ENCODE measurements around the gene STK32C.
"Not testable (repeated sequence)": the region's sequence is repeated elsewhere in the genome, so short reads cannot be mapped to it uniquely, and the experiment has no call there.

STK32C gene

GRCh38 chr10:132302421-132303310 lies 5.1 kb downstream of the STK32C start:
- no peak for DNase-seq (ENCODE audit: low read depth, low spot score)

- no peak for DNase-seq (ENCODE audit: low read depth, low spot score)
These were observed 6.1 kb downstream of the STK32C start for GRCh38 chr10:132301371-132302330.

- no peak for DNase-seq (ENCODE audit: low read depth, low spot score)
These were observed 7.2 kb downstream of the STK32C start for GRCh38 chr10:132300582-132300981.

- no peak for DNase-seq (ENCODE audit: low read depth, low spot score)
These were observed 8.1 kb downstream of the STK32C start for GRCh38 chr10:132299371-132300336.

DNA sequence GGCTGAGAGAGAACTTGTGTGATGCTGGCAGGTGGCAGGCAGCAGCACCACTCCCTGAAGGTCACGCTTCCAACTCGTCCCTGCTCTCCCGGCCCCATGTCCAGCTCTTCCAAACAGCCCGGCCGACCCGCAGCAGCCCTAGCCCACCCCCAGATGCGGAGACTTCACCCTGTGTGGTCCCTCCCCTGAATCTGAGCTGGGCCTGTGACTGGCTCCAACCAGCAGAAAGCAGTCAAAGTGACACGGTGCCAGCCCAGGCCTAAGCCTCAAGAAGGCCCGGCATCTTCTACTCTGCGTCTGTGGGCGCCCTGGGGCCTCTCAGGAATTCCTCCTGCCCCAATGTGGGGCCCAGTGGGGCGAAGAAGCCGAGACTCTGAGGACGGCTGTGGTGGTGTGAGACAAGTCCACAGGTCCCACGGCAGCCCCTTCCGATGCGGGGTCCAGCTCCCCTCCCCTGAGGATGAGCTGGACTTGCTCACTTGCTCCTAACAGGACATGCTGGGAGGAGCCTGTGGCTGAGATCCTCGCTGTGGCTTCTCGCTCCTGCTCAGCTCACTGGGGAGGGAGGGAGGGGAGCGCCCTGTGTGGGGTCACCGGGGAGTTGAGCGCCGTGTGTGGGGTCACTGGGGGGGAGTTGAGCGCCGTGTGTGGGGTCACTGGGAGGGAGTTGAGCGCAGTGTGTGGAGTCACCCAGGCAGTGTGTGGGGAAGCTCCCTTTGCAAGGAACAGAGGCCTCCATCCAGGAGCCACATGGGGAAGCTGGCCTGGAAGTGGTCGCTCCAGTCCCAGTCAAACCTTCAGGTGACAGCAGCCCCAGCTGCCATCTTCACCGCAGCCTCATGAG lies 9.5 kb downstream of the STK32C start:
- DNase-seq (ENCODE audit: low read depth, low spot score), result no peak

GRCh38 chr10:132297526-132297925 lies 10.2 kb downstream of the STK32C start:
- no peak for DNase-seq (ENCODE audit: low read depth, low spot score)

DNA sequence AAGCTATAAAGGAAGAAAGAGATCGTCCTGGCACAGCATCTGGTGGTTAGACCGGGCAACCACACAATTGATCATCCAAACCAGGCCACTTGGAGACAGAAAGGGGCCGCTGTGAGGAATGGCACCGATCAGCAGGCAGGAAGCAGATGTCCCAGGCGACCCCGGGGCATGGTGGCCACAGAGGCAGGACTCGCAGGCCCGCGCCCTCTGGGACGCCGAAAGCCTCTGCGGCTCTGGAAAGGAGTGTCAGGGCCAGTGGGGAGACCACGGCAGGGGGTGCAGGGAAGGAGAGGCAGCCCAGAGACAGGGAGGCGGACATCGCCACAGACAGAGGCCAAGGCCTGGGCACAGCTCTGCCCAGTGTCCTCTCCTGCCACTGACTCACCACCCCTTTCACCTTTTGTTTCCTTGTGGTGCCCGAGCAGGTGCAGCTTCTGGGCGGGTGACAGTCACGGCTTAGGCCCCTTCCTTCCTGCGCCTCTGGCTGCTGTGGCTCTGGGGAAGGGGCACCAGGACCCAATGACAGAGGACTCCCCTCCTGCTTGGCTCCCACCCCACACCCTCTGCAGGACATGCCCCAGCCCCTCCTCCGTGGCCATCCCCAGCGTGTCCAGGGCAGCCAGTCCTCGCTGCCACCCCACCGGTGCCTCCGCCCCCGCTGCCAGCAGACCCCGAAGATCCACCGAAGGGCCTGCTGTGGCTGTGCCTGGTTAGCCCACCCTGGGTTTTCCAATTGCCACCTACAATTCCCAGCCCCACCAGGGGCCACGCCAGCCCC lies 10.9 kb downstream of the STK32C start:
- DNase-seq (ENCODE audit: low read depth, low spot score), result no peak

- DNase-seq (ENCODE audit: low read depth, low spot score), result not testable (repeated sequence)
These were observed 12.3 kb downstream of the STK32C start for GRCh38 chr10:132295481-132295880.

GRCh38 chr10:132294561-132295318 lies 13.0 kb downstream of the STK32C start:
- no peak for DNase-seq (ENCODE audit: low read depth, low spot score)

DNA sequence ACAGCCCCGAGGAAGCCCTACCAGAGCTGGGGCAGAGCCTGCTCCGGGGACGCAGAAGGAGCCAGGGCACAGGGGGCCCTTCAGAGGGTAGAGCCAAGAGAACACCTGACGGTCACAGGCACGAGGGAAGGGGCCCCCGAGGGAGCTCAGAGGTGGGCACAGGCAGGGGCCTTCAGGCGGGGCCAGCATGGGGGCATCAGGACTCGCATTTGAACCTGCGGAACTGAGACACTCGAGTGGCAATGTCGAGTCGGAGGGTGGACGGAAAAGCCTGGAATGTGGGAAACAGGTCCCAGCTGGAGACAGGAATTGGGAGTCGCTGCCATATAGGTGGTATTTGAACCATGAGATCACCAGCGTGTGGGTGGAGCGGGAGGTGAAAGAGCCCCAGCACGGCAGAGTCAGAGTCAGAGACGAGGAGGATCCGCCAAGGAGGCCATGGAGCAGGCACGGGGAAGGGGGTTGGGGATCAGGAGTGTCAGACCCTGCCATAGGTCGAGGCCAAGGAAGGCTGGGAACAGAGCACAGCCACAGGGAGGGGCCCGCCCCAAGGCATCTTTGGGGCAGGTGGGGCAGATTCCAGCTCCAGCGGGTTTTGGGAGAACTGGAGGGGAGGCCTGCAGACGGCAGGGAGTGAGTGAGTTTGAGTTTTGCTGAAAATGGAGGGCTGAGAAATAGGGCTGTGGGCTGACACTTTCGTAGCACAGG lies 13.8 kb downstream of the STK32C start:
- DNase-seq (ENCODE audit: low read depth, low spot score), result no peak

DNA sequence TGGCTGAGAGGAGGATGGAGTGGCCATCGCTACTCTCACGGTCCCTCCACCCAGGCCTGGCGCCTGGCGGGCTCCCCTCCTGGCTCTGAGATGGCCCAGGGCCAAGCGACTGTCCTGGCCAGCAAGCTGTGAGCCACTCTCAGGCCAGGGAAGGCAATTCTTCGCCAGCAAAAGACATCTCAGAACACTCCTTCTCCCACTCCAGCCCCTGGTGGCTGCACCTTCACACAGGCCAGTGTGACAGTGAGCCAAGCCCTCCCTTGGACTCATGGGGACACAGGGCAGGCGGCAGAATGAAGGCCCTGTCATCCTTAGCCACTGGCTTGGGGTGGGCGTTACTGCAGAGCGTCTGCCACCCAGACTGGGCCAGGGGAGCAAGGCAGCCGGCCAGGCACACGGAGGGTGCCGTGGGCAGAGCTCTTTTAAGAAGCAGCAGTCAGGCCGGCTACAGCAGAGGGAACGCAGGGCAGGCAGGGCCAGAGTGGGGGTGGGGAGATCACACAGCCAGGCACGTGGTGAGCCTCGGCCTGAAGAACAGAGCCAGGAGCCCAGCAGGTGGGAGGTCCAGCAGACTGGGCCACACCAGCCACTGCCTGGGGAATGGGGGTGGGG lies 14.4 kb downstream of the STK32C start:
- no peak for DNase-seq (ENCODE audit: low read depth, low spot score)

- DNase-seq (ENCODE audit: low read depth, low spot score), result no peak
These were observed 15.2 kb downstream of the STK32C start for GRCh38 chr10:132292287-132293200.

DNA sequence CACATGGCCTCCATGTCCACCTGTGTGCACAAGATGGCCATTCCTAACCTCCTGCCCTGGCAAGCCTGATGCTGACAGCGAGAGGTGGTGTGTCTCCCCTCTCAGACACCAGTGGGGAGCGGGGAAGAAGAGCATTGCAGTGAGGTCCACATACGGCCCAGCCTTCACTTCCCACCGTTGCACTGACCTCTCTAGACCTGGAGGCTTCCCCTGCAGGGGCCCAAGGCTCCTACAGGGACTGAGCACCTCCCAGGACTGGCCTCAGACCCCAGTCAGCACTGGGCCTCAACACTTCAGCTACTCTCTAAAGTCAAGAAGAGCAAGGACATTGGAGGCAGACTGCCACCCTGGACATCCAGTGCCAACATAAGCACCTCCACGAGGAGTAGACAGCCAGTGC lies 15.9 kb downstream of the STK32C start:
- DNase-seq (ENCODE audit: low read depth, low spot score), result no peak

DNA sequence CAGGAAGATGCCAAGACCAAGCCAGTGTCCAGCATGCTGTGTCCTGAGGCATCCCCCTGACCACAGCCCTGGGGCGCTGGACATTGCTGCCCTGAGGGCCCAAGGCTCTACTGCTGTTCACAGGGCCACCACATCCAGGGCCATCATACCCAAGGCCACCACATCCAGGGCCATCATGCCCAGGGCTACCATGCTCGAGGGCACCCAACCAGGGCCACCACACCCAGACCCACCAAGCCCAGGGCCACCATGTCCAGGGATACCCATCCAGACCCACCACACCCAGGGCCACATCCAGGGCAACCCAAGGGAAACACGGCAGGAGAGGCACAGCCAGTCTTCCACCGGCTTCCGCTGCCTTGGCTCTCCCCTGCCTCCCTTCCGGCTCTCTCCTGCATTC lies 17.1 kb downstream of the STK32C start:
- DNase-seq (ENCODE audit: low read depth, low spot score), result no peak

DNA sequence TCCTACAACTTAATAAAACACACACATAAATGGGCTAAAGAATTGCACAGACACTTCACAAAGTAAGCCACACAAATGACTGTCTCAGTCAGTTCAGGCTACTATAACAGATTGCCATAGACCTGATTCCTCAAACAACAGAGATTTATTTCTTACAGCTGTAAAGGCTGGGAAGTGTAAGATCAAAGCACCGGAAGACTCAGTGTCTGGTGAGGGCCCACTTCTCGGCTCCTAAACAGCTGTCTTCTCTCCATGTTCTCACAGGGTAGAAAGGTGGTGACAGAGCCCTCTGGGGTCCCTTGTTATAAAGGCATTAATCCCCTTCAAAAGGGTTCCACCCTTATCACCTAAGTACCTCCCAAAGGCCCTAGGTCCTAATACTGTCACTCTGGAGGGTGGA lies 18.3 kb downstream of the STK32C start:
- no peak for DNase-seq (ENCODE audit: low read depth, low spot score)

- DNase-seq (ENCODE audit: low read depth, low spot score), result no peak
These were observed 24.0 kb downstream of the STK32C start for GRCh38 chr10:132283604-132284382.

Data from iPS DF 19.7 (cell line).